ENCODE measurements around the gene USP7.

USP7 gene

DNA sequence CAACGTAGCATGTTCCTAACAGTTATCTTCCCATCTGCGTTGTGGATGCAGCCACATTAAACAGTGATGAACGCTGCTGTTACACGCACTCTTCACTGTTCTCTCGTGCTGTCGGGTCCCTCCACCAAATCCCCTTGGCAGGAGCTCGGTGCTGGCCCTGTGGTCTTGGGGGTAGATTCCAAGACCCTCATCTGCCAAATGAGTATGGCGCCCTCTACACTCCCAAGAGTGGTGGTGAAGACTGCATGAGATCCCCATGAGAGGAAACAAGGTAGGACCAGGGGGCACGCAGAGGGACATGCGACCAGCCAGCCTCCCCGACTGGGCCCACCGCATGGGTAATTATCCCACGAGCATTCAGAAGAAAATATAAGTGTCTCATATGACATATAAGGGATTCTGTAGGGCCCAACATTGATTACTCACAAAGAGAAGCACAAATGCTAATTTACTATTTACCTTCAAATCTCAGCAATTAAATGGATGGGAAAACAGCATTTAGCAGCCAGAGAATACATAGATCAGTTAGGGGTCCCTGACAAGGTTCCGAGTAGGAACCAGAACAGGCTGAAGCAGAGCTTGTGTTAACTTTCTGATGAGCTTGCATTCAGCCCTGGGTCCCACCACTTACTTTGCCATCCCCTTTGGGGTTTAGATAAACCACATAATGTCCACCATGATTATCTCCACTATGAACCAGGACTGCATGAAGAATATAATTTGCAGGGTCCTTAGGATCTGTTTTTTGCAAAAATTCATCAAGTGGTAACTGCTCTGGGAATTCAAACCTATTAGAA lies 57.7 kb downstream of the USP7 start:
- DNase-seq (ENCODE audit: low read depth in 1 of 2, low spot score in 1 of 2): no peak
- Histone ChIP-seq H3K4me3 (replicated peaks; ENCODE audit: insufficient read depth, low read length) (no peak overlapping the region), H3K27me3 (ENCODE audit: insufficient read depth, poor library complexity, severe bottlenecking) (no peaks in the 10 kb centered on the region), H3K27ac (replicated peaks) (no peak overlapping the region)
- TF ChIP-seq SPI1 (IDR thresholded peaks at IDR 0.05; ENCODE audit: borderline replicate concordance, low read depth) (no peak), POLR2AphosphoS5 (IDR thresholded peaks at IDR 0.05; ENCODE audit: low read depth) (no peak), REST (IDR thresholded peaks at IDR 0.05; ENCODE audit: insufficient replicate concordance, low read depth) (no peak), GABPA (IDR thresholded peaks at IDR 0.05; ENCODE audit: low read depth) (no peak)
- TF ChIP-seq, protein P1, sequence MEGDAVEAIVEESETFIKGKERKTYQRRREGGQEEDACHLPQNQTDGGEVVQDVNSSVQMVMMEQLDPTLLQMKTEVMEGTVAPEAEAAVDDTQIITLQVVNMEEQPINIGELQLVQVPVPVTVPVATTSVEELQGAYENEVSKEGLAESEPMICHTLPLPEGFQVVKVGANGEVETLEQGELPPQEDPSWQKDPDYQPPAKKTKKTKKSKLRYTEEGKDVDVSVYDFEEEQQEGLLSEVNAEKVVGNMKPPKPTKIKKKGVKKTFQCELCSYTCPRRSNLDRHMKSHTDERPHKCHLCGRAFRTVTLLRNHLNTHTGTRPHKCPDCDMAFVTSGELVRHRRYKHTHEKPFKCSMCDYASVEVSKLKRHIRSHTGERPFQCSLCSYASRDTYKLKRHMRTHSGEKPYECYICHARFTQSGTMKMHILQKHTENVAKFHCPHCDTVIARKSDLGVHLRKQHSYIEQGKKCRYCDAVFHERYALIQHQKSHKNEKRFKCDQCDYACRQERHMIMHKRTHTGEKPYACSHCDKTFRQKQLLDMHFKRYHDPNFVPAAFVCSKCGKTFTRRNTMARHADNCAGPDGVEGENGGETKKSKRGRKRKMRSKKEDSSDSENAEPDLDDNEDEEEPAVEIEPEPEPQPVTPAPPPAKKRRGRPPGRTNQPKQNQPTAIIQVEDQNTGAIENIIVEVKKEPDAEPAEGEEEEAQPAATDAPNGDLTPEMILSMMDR (IDR thresholded peaks at IDR 0.05; ENCODE audit: insufficient read depth, low read length): no peak

DNA sequence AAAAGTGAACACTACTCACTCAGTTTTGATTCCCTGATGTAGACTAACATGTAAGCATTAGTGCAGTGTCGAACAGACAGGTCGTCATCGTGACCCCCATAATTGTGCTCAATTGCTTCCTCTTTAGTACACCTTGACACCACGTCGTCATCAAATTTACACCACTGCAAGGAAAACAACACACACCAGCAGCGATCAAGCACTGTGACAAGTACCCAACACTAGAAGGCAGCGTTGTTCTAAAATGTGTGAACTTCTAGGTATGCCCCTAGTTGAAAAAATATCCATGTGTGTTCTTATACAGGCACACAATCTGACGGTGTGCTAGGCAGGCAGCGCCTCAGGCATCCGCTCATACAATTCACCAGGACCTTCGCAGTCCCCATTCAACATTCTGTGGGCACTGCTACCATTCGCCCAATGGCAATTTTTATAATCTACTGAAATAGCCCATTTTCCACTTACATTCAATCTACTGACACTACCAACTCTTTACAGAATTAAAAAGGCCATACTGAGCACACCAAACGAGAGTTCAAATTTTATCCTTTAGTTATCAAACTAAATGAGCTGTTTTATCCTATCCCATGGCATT lies 58.4 kb downstream of the USP7 start:
- Histone ChIP-seq H3K27ac (replicated peaks) (no peak overlapping the region), H3K27me3 (ENCODE audit: insufficient read depth, poor library complexity, severe bottlenecking) (no peaks in the 10 kb centered on the region), H3K4me3 (replicated peaks; ENCODE audit: insufficient read depth, low read length) (no peak overlapping the region)
- DNase-seq (ENCODE audit: low read depth in 1 of 2, low spot score in 1 of 2): peak in 1 of 2 experiments; percentile 41
- TF ChIP-seq REST (IDR thresholded peaks at IDR 0.05; ENCODE audit: insufficient replicate concordance, low read depth): no peak
- TF ChIP-seq, protein P1 (IDR thresholded peaks at IDR 0.05; ENCODE audit: insufficient read depth, low read length): peak; percentile 56
- 0 out of 2 replicates have a peak, but pooled peaks have one; percentile 19 for TF ChIP-seq POLR2AphosphoS5 (IDR thresholded peaks at IDR 0.05; ENCODE audit: low read depth)

- Histone ChIP-seq H3K27ac (replicated peaks) (no peak overlapping the region), H3K4me3 (replicated peaks; ENCODE audit: insufficient read depth, low read length) (no peak overlapping the region), H3K27me3 (ENCODE audit: insufficient read depth, poor library complexity, severe bottlenecking) (no peaks in the 10 kb centered on the region)
- DNase-seq (ENCODE audit: low read depth in 1 of 2, low spot score in 1 of 2): no peak
- no peak for TF ChIP-seq SPI1 (IDR thresholded peaks at IDR 0.05; ENCODE audit: borderline replicate concordance, low read depth)
- TF ChIP-seq, protein P1 (IDR thresholded peaks at IDR 0.05; ENCODE audit: insufficient read depth, low read length): no peak
- no peak for TF ChIP-seq REST (IDR thresholded peaks at IDR 0.05; ENCODE audit: insufficient replicate concordance, low read depth)
- no peak for TF ChIP-seq POLR2AphosphoS5 (IDR thresholded peaks at IDR 0.05; ENCODE audit: low read depth)
- TF ChIP-seq GABPA (IDR thresholded peaks at IDR 0.05; ENCODE audit: low read depth): no peak
These were observed 59.7 kb downstream of the USP7 start for GRCh38 chr16:8904018-8904430.

Data from HL-60 (cell line).